ENCODE measurements around the gene ARL15. TPM values are rescaled to one million over a fixed set of nuclear protein-coding genes. Genes with fewer than 3 reads are reported as not detected.

Gene ARL15
- total and polyA plus RNA-seq, 4 donors: 5.0 to 24.8 (median 13.3) TPM

DNA sequence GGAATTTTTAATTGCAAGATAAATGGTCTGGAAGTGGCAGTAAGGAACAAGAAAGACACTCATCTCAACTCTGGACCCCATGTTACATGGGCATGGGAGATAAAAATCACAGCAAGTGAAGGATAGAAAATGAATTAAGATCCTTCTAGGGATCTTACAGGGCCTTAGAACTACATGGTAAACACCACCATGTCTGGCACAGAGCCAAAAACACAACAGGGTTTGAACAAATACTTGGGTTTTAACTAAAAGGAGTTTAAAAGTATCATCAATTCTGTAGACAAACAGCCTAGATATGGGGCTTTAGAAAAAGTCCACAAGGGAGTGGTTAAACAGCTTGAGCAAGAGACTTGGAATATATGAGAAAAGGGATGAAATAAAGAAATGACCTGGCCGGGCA is 366.4 kb downstream of the ARL15 start:
- Histone ChIP-seq H3K4me3 (ENCODE audit: low read depth in 1 of 3, low read length in 3 of 3) (no peak overlapping the region), H3K9ac (ENCODE audit: low read depth in 1 of 2, low read length in 2 of 2) (no peak overlapping the region), H3K4me1 (ENCODE audit: control insufficient read depth in 4 of 4, insufficient read depth in 4 of 4, low read length in 3 of 4) (no peaks in the 10 kb centered on the region), H3K27me3 (ENCODE audit: control insufficient read depth in 4 of 4, insufficient read depth in 4 of 4, low read length in 3 of 4) (no peaks in the 10 kb centered on the region), H3K9me3 (ENCODE audit: control insufficient read depth in 4 of 4, low read length in 3 of 4) (no peaks in the 10 kb centered on the region), H3K36me3 (ENCODE audit: control insufficient read depth in 4 of 4, insufficient read depth in 3 of 4, low read depth in 1 of 4, low read length in 3 of 4) (no peaks in the 10 kb centered on the region), H3K27ac (ENCODE audit: low read depth in 1 of 2, low read length in 2 of 2) (no peak overlapping the region)
- DNase-seq (ENCODE audit: low spot score): no peak
- 95% methylated on average over 1 of the region's 1 CpG for WGBS
- TF ChIP-seq, protein P1, sequence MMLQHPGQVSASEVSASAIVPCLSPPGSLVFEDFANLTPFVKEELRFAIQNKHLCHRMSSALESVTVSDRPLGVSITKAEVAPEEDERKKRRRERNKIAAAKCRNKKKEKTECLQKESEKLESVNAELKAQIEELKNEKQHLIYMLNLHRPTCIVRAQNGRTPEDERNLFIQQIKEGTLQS (IDR thresholded peaks at IDR 0.05): no peak
- TF ChIP-seq FOXA1 (IDR thresholded peaks at IDR 0.05): no peak
- TF ChIP-seq, protein P2, sequence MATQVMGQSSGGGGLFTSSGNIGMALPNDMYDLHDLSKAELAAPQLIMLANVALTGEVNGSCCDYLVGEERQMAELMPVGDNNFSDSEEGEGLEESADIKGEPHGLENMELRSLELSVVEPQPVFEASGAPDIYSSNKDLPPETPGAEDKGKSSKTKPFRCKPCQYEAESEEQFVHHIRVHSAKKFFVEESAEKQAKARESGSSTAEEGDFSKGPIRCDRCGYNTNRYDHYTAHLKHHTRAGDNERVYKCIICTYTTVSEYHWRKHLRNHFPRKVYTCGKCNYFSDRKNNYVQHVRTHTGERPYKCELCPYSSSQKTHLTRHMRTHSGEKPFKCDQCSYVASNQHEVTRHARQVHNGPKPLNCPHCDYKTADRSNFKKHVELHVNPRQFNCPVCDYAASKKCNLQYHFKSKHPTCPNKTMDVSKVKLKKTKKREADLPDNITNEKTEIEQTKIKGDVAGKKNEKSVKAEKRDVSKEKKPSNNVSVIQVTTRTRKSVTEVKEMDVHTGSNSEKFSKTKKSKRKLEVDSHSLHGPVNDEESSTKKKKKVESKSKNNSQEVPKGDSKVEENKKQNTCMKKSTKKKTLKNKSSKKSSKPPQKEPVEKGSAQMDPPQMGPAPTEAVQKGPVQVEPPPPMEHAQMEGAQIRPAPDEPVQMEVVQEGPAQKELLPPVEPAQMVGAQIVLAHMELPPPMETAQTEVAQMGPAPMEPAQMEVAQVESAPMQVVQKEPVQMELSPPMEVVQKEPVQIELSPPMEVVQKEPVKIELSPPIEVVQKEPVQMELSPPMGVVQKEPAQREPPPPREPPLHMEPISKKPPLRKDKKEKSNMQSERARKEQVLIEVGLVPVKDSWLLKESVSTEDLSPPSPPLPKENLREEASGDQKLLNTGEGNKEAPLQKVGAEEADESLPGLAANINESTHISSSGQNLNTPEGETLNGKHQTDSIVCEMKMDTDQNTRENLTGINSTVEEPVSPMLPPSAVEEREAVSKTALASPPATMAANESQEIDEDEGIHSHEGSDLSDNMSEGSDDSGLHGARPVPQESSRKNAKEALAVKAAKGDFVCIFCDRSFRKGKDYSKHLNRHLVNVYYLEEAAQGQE (IDR thresholded peaks at IDR 0.05): no peak
- no peak for TF ChIP-seq RXRA (IDR thresholded peaks at IDR 0.05)
- no peak for TF ChIP-seq FOXA2 (IDR thresholded peaks at IDR 0.05)
- TF ChIP-seq, protein P3, sequence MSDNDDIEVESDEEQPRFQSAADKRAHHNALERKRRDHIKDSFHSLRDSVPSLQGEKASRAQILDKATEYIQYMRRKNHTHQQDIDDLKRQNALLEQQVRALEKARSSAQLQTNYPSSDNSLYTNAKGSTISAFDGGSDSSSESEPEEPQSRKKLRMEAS (IDR thresholded peaks at IDR 0.05): no peak
- TF ChIP-seq, protein P4, sequence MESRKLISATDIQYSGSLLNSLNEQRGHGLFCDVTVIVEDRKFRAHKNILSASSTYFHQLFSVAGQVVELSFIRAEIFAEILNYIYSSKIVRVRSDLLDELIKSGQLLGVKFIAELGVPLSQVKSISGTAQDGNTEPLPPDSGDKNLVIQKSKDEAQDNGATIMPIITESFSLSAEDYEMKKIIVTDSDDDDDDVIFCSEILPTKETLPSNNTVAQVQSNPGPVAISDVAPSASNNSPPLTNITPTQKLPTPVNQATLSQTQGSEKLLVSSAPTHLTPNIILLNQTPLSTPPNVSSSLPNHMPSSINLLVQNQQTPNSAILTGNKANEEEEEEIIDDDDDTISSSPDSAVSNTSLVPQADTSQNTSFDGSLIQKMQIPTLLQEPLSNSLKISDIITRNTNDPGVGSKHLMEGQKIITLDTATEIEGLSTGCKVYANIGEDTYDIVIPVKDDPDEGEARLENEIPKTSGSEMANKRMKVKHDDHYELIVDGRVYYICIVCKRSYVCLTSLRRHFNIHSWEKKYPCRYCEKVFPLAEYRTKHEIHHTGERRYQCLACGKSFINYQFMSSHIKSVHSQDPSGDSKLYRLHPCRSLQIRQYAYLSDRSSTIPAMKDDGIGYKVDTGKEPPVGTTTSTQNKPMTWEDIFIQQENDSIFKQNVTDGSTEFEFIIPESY (IDR thresholded peaks at IDR 0.05): no peak
- no peak for TF ChIP-seq SP1 (IDR thresholded peaks at IDR 0.05)
- TF ChIP-seq, protein P5, sequence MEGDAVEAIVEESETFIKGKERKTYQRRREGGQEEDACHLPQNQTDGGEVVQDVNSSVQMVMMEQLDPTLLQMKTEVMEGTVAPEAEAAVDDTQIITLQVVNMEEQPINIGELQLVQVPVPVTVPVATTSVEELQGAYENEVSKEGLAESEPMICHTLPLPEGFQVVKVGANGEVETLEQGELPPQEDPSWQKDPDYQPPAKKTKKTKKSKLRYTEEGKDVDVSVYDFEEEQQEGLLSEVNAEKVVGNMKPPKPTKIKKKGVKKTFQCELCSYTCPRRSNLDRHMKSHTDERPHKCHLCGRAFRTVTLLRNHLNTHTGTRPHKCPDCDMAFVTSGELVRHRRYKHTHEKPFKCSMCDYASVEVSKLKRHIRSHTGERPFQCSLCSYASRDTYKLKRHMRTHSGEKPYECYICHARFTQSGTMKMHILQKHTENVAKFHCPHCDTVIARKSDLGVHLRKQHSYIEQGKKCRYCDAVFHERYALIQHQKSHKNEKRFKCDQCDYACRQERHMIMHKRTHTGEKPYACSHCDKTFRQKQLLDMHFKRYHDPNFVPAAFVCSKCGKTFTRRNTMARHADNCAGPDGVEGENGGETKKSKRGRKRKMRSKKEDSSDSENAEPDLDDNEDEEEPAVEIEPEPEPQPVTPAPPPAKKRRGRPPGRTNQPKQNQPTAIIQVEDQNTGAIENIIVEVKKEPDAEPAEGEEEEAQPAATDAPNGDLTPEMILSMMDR (IDR thresholded peaks at IDR 0.05; ENCODE audit: low read depth, low read length, missing input control): no peak

DNA sequence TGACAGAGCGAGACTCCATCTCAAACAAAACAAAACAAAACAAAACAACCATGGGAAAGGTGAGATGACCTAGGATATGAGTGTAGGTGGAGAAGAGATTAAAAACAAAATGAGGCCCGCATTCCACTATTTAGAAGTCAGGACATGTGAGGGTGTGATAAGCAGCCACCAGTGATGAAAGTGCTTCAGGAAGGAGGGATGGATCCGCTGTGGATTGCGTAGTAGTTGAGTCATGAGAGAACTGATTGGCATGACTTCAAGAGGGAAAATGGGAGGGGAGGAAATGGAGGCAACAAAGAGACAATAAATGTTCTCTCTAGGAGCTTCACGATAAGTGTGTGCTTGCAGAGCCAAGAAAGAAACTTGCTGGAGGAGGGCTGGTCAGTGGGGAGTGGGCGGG is 367.6 kb downstream of the ARL15 start:
- TF ChIP-seq NR2F2 (IDR thresholded peaks at IDR 0.05): no peak
- TF ChIP-seq FOXA1 (IDR thresholded peaks at IDR 0.05): no peak
- TF ChIP-seq HNF4A (conservative IDR thresholded peaks at IDR 0.05): no peak
- Histone ChIP-seq H3K36me3 (ENCODE audit: control insufficient read depth in 4 of 4, insufficient read depth in 3 of 4, low read depth in 1 of 4, low read length in 3 of 4) (no peaks in the 10 kb centered on the region), H3K27ac (ENCODE audit: low read depth in 1 of 2, low read length in 2 of 2) (no peak overlapping the region), H3K9ac (ENCODE audit: low read depth in 1 of 2, low read length in 2 of 2) (no peak overlapping the region), H3K4me3 (ENCODE audit: low read depth in 1 of 3, low read length in 3 of 3) (no peak overlapping the region), H3K27me3 (ENCODE audit: control insufficient read depth in 4 of 4, insufficient read depth in 4 of 4, low read length in 3 of 4) (no peaks in the 10 kb centered on the region), H3K9me3 (ENCODE audit: control insufficient read depth in 4 of 4, low read length in 3 of 4) (no peaks in the 10 kb centered on the region), H3K4me1 (ENCODE audit: control insufficient read depth in 4 of 4, insufficient read depth in 4 of 4, low read length in 3 of 4) (peaks cover 0 to under 1% (median 0%) of the 10 kb centered on the region in 4 donors)
- DNase-seq (ENCODE audit: low spot score): no peak
- 95% methylated on average over 6 of the region's 6 CpGs for WGBS

All from liver (tissue), 9 donors.